WTC11 (cell line): ENCODE measurements around the gene SERPINB5.

Experiments
- FOXK1 ChIP-seq: sonication (generic); formaldehyde crosslinking; IDR thresholded peaks from 2 replicates; pipeline ENCODE4 v1.8.0; 2022; ENCODE audit warnings: mild to moderate bottlenecking, moderate library complexity, missing genetic modification reagents
- IRF2 ChIP-seq: sonication (generic); formaldehyde crosslinking; IDR thresholded peaks from 2 replicates; pipeline ENCODE4 v1.8.0; 2022; ENCODE audit warnings: low read depth, missing genetic modification reagents, borderline replicate concordance
- ZBTB21 ChIP-seq: sonication (generic); formaldehyde crosslinking; IDR thresholded peaks from 2 replicates; pipeline ENCODE4 v1.8.1; 2023; ENCODE audit warnings: mild to moderate bottlenecking, missing genetic modification reagents, borderline replicate concordance
- ZNF671 ChIP-seq: fragments of 250-450 bp; sonication (Bioruptor Pico); IDR thresholded peaks from 2 replicates; pipeline ENCODE4 v1.8.0; 2021; ENCODE audit warnings: mild to moderate bottlenecking
- TF ChIP-seq, protein P1 (sequence below): fragments of 200-600 bp; IDR thresholded peaks from 2 replicates; pipeline ENCODE4 v1.8.0; 2022; ENCODE audit warnings: antibody characterized with exemption
- TF ChIP-seq, protein P2 (sequence below): sonication (generic); formaldehyde crosslinking; conservative IDR thresholded peaks from 2 replicates; pipeline ENCODE4 v1.8.1; 2023; ENCODE audit warnings: mild to moderate bottlenecking, low read depth, missing genetic modification reagents, moderate library complexity

- TF ChIP-seq IRF2 (no peak), ZBTB21 (CRISPR knock-in tag) (no peak), ZNF671 (no peak), FOXK1 (CRISPR knock-in tag) (no peak)
- TF ChIP-seq, protein P1, sequence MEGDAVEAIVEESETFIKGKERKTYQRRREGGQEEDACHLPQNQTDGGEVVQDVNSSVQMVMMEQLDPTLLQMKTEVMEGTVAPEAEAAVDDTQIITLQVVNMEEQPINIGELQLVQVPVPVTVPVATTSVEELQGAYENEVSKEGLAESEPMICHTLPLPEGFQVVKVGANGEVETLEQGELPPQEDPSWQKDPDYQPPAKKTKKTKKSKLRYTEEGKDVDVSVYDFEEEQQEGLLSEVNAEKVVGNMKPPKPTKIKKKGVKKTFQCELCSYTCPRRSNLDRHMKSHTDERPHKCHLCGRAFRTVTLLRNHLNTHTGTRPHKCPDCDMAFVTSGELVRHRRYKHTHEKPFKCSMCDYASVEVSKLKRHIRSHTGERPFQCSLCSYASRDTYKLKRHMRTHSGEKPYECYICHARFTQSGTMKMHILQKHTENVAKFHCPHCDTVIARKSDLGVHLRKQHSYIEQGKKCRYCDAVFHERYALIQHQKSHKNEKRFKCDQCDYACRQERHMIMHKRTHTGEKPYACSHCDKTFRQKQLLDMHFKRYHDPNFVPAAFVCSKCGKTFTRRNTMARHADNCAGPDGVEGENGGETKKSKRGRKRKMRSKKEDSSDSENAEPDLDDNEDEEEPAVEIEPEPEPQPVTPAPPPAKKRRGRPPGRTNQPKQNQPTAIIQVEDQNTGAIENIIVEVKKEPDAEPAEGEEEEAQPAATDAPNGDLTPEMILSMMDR, result no peak
- TF ChIP-seq, protein P2, sequence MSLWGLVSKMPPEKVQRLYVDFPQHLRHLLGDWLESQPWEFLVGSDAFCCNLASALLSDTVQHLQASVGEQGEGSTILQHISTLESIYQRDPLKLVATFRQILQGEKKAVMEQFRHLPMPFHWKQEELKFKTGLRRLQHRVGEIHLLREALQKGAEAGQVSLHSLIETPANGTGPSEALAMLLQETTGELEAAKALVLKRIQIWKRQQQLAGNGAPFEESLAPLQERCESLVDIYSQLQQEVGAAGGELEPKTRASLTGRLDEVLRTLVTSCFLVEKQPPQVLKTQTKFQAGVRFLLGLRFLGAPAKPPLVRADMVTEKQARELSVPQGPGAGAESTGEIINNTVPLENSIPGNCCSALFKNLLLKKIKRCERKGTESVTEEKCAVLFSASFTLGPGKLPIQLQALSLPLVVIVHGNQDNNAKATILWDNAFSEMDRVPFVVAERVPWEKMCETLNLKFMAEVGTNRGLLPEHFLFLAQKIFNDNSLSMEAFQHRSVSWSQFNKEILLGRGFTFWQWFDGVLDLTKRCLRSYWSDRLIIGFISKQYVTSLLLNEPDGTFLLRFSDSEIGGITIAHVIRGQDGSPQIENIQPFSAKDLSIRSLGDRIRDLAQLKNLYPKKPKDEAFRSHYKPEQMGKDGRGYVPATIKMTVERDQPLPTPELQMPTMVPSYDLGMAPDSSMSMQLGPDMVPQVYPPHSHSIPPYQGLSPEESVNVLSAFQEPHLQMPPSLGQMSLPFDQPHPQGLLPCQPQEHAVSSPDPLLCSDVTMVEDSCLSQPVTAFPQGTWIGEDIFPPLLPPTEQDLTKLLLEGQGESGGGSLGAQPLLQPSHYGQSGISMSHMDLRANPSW (CRISPR knock-in tag), result no peak
Observed at GRCh38 chr18:63444580-63444979, 32.2 kb upstream of the SERPINB5 start.
